NCI-H1092 treated with DMSO at 0.1 percent for 48 hours (cell line): ENCODE measurements around the gene ZNF41.

ENCODE experiments used
- DNase-seq: peaks from one replicate; lab custom pipeline; 2025; lab: John Stamatoyannopoulos, UW

ZNF41 gene

GRCh38 chrX:47489507-47490275 lies 6.7 kb upstream of the ZNF41 start:
- DNase-seq, result no peak

- DNase-seq, result no peak
These were observed 1.9 kb upstream of the ZNF41 start for GRCh38 chrX:47484885-47485284.

DNA sequence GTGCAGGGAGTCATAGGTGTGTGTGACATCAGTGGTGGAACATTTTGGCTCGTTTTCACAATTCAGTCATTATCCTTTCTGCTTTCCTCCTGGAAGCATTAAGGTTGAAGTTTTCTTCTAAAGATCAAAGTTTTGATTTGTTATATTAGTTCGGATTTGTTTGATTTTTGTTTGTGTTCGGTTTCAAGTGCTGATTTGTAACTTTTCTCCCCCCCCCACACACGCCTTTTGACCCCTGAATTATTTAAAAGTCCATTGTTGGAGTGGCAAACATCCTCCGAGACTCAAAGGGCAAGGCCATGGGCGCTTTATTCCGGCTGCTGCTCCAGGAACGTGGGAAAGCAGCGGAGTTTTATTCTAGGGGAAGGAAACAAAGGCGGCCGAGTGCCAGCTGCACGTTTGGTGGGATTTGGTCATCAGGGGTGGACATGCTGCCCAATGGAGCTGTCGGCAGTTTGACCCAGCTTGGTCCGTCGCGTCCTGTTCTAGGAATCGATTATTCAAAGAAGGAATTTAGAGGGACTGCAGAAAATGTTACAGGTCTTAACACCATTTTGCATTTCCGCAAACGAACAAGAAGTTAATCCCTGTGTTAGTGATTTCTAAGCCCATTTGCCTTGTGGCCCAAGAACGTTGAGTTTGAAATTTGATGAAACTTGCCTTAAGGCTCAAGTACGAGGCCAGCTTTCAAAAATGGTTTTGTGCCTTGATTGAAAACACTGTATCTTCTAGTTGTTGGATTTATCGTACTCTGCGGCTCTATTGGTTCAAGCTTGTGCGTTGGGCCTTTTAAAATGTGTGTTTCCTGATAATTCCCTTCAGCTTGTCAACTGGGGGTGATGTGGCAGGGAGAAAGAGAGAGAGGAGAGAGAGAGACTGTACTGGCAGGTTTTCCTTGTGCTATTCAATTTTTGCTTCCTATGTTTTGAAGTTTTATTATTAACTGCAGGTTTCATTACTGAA lies 565 bp upstream of the ZNF41 start:
- DNase-seq, result peak; percentile 58

DNA sequence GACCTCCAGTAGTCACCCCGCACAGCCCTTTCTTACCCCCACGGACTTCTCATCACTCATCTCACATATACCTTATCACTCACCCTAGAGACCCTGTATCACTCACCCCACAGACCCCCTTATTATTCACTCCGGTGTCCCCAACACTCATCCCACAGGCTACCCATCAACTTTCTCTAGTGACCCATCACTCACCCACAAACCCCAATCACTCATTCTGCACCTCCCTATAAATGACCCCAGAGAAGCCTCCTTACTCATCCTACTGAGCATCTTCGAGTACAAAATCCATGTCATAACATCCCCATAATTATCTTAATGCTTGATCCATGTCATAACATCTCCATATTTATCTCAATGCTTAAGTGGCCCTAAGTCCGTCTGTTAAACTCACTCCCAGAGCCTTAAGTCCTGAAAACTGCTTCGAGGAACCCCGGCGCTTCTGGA lies 934 bp downstream of the ZNF41 start:
- DNase-seq, result no peak

DNA sequence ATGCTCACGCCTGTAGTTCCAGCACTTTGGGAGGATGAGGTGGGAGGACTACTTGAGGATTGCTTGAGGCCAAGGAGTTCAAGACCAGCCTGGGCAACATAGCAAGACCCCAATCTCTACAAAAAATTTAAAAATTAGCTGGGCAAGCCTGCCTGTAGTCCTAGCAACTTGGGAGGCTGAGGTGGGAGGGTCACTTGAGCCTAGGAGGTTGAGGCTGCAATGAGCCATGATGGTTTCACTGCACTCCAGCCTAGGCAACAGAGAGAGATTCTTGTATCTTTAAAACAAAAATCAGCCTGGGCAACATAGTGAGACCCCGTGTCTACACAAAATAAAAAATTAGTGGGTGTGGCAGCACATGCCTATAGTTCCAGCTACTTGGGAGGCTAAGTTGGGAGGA lies 1.9 kb downstream of the ZNF41 start:
- DNase-seq, result no peak

DNA sequence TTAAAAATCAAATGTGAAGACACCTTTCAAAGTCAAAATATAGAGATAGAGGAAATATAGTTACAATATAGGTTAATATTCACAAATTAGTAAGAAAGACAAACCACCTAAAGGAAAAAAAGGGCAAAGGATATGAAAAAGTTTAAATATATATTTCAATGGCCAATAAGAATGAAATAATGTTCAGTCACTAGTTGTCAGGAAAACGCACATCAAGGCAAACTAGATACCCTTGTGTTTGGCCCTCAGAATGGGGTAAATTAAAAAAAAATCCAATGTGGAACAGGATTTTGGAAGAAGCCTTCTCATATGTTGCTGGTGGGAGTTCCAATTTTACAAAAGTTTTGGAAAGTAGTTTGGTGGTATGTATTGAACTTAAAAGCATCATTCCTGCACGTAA lies 2.4 kb downstream of the ZNF41 start:
- DNase-seq, result no peak

GRCh38 chrX:47475476-47475875 lies 7.5 kb downstream of the ZNF41 start:
- no peak for DNase-seq

DNA sequence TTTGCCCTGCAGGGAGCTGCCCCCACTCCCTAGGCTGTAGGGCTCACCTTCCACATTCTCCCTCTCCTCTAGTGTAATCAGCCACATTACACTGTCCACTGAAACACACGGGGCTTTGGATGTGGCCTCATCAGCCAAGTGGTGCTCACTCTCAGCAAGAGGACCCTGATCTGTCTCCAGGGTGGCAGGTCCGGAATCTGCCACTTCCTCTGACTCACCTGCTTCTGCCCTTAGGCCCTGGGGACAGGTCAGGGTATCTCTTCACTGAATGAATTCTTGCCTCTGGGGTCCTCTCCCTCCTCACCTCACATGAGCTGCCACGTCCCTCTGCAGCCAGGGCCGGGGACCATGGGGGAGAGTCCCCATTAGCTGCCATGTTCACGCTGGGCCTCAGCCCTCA lies 15.9 kb downstream of the ZNF41 start:
- no peak for DNase-seq

- no peak for DNase-seq
These were observed 22.5 kb downstream of the ZNF41 start for GRCh38 chrX:47460561-47460960.

GRCh38 chrX:47458528-47458927 lies 24.5 kb downstream of the ZNF41 start:
- DNase-seq, result no peak

DNA sequence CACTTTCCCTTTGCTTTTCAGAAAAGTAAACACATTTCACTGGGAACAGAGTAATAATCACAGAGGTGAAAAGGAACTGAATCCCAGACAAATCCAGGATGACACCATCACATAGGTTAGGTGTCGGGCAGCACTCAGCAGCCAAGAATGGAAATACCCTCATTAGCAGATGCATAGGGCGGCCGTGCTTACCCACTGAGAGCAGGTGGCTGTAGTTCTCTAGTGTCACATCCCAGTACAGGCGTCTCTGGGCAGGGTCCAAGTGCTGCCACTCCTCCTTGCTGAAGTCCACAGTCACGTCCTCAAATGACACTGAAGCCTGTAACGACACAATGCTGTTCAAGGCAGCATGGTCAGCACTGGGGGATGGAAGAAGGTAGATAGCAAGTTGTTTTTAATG lies 26.9 kb downstream of the ZNF41 start:
- no peak for DNase-seq

- no peak for DNase-seq
These were observed 30.9 kb downstream of the ZNF41 start for GRCh38 chrX:47452112-47452511.

- no peak for DNase-seq
These were observed 34.7 kb downstream of the ZNF41 start for GRCh38 chrX:47448165-47448806.

GRCh38 chrX:47447607-47448006 lies 35.4 kb downstream of the ZNF41 start:
- no peak for DNase-seq

GRCh38 chrX:47446971-47447370 lies 36.1 kb downstream of the ZNF41 start:
- DNase-seq, result no peak

- no peak for DNase-seq
These were observed 36.6 kb downstream of the ZNF41 start for GRCh38 chrX:47446431-47446830.

DNA sequence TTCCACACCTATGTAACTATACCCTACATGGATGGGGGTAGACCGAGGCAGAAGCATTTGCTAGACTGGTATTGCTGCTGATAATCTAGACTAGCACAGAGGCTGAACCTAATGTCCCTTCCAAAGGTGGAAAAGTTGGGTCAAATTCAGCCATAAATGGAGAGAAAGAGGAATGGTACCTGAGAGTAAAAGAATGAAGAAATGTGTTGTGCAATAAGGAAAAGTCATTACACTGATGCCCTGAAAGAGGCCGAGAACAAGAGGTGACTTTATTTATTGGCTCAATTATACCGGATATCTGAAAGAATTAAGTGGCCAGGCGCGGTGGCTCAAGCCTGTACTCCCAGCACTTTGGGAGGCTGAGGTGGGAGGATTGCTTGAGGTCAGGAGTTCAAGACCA lies 52.1 kb downstream of the ZNF41 start:
- DNase-seq, result no peak

DNA sequence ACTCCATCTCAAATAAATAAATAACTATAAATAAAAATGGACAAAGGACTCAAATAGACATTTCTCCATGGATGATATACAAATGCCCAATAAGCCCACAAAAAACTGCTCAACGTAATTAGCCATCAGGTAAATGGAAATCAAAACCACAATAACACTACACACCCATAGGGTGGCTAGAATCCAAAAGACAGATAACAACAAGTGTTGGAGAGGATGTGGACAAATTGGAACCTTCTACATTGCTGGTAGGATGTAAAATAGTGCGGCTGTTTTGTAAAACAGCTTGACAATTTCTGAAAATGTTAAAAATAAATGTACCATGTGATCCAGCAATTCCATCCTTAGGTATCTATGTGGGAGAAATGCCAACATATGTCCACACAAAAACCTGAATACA lies 60.6 kb downstream of the ZNF41 start:
- DNase-seq, result no peak

- DNase-seq, result no peak
These were observed 62.1 kb downstream of the ZNF41 start for GRCh38 chrX:47420962-47421361.

- no peak for DNase-seq
These were observed 62.8 kb downstream of the ZNF41 start for GRCh38 chrX:47420265-47420664.

DNA sequence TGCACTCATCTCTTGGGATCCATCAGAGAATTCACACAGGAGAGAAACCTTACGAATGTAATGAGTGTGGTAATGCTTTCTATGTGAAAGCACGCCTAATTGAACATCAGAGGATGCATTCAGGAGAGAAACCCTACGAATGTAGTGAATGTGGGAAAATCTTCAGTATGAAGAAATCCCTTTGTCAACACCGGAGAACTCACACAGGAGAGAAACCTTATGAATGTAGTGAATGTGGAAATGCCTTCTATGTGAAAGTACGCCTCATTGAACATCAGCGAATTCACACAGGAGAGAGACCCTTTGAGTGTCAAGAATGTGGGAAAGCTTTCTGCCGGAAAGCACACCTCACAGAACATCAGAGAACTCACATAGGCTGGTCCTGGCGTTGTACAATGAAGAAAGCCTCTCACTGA lies 69.8 kb downstream of the ZNF41 start:
- no peak for DNase-seq
